DOHH2 (cell line): Measurements from ENCODE around the gene TUBA4A.

Source experiments
- H3F3A ChIP-seq: fragments of 200-600 bp; sonication (generic), shearing (Covaris generic); 2 replicates; pipeline ENCODE4 v1.6.0; 2016; ENCODE audit warnings: antibody characterized with exemption, mild to moderate bottlenecking; ENCODE audit not compliant: control insufficient read depth, insufficient read depth
- H3K27ac ChIP-seq: fragments of 200-600 bp; sonication (generic); 2 replicates; pipeline ENCODE4 v1.5.1; 2014; ENCODE audit warnings: low read depth, mild to moderate bottlenecking, low read length, moderate library complexity
- H3K27me3 ChIP-seq: fragments of 200-600 bp; sonication (generic); 2 replicates; pipeline ENCODE4 v1.6.1; 2014; ENCODE audit warnings: mild to moderate bottlenecking, low read length, mixed read lengths; ENCODE audit not compliant: control insufficient read depth
- H3K36me3 ChIP-seq: fragments of 200-600 bp; sonication (generic); 2 replicates; pipeline ENCODE4 v1.6.1; 2014; ENCODE audit warnings: mild to moderate bottlenecking, low read length, moderate library complexity, mixed read lengths; ENCODE audit not compliant: control insufficient read depth
- H3K4me1 ChIP-seq: fragments of 200-600 bp; sonication (generic); 2 replicates; pipeline ENCODE4 v1.6.1; 2014; ENCODE audit warnings: mild to moderate bottlenecking, low read length, mixed read lengths; ENCODE audit not compliant: control insufficient read depth
- H3K4me2 ChIP-seq: fragments of 200-600 bp; sonication (generic); 2 replicates; pipeline ENCODE4 v1.6.0; 2014; ENCODE audit warnings: mild to moderate bottlenecking, low read length, moderate library complexity
- H3K4me3 ChIP-seq: fragments of 200-600 bp; sonication (generic); 2 replicates; pipeline ENCODE4 v1.5.1; 2014; ENCODE audit warnings: mild to moderate bottlenecking, low read length, mixed read lengths
- H3K79me2 ChIP-seq: fragments of 200-600 bp; sonication (generic); 2 replicates; pipeline ENCODE4 v1.6.1; 2014; ENCODE audit warnings: mild to moderate bottlenecking, low read length, mixed read lengths; ENCODE audit not compliant: control insufficient read depth
- H3K9me2 ChIP-seq: fragments of 200-600 bp; sonication (generic); replicated peaks from 2 replicates; pipeline ENCODE4 v1.6.1; 2014; ENCODE audit warnings: mild to moderate bottlenecking, low read length, mixed read lengths; ENCODE audit not compliant: control insufficient read depth
- H3K9me3 ChIP-seq: fragments of 200-600 bp; sonication (generic); 2 replicates; pipeline ENCODE4 v1.6.1; 2014; ENCODE audit warnings: antibody characterized with exemption, low read length, mixed read lengths; ENCODE audit not compliant: control insufficient read depth, insufficient read depth
- H4K20me1 ChIP-seq: fragments of 200-600 bp; sonication (generic); 2 replicates; pipeline ENCODE4 v1.6.0; 2014; ENCODE audit warnings: low read depth, mild to moderate bottlenecking, antibody characterized with exemption, low read length, moderate library complexity; ENCODE audit not compliant: control insufficient read depth, insufficient read depth
- CTCF ChIP-seq: fragments of 200-600 bp; sonication (generic); IDR thresholded peaks from one replicate; pipeline ENCODE4 v1.5.1; 2014; ENCODE audit warnings: antibody characterized with exemption, mild to moderate bottlenecking, low read depth, low read length; ENCODE audit not compliant: poor library complexity, severe bottlenecking
- EZH2phosphoT487 ChIP-seq: fragments of 200-600 bp; sonication (generic); IDR thresholded peaks from 2 replicates; pipeline ENCODE4 v1.6.1; 2017; ENCODE audit warnings: borderline replicate concordance, mild to moderate bottlenecking, antibody characterized with exemption, low read length, moderate library complexity, mixed read lengths

The TUBA4A gene

GRCh38 chr2:219221957-219222518 is 31.7 kb downstream of the TUBA4A start:
- no peak overlapping the region for H3K4me2 ChIP-seq
- H3K9me2 ChIP-seq: no peaks in the 10 kb centered on the region
- H3K9me3 ChIP-seq: no peaks in the 10 kb centered on the region
- H3F3A ChIP-seq: no peaks in the 10 kb centered on the region
- H3K79me2 ChIP-seq: peaks cover 12% of the 10 kb centered on the region
- peaks cover 68% of the 10 kb centered on the region for H3K36me3 ChIP-seq
- H3K27me3 ChIP-seq: no peaks in the 10 kb centered on the region
- no peaks in the 10 kb centered on the region for H4K20me1 ChIP-seq
- H3K4me3 ChIP-seq: no peak overlapping the region
- TF ChIP-seq EZH2phosphoT487: no peak
- no peak for TF ChIP-seq CTCF
- H3K4me1 ChIP-seq: peaks cover 21% of the 10 kb centered on the region
- H3K27ac ChIP-seq: no peak overlapping the region

- no peaks in the 10 kb centered on the region for H3K9me3 ChIP-seq
- no peaks in the 10 kb centered on the region for H3K27me3 ChIP-seq
- H3K4me3 ChIP-seq: no peak overlapping the region
- H3K9me2 ChIP-seq: no peaks in the 10 kb centered on the region
- TF ChIP-seq EZH2phosphoT487 (no peak), CTCF (no peak)
- H3K36me3 ChIP-seq: peaks cover 72% of the 10 kb centered on the region
- H3F3A ChIP-seq: no peaks in the 10 kb centered on the region
- peaks cover 21% of the 10 kb centered on the region for H3K4me1 ChIP-seq
- H3K4me2 ChIP-seq: no peak overlapping the region
- no peak overlapping the region for H3K27ac ChIP-seq
- peaks cover 18% of the 10 kb centered on the region for H3K79me2 ChIP-seq
- H4K20me1 ChIP-seq: no peaks in the 10 kb centered on the region
Observed at GRCh38 chr2:219220652-219221402, 32.9 kb downstream of the TUBA4A start.

GRCh38 chr2:219219784-219220532 is 33.8 kb downstream of the TUBA4A start:
- peaks cover 18% of the 10 kb centered on the region for H3K79me2 ChIP-seq
- H3K4me3 ChIP-seq: no peak overlapping the region
- H3K4me2 ChIP-seq: no peak overlapping the region
- H3K9me2 ChIP-seq: no peaks in the 10 kb centered on the region
- peaks cover 21% of the 10 kb centered on the region for H3K4me1 ChIP-seq
- H4K20me1 ChIP-seq: no peaks in the 10 kb centered on the region
- no peak for TF ChIP-seq EZH2phosphoT487
- TF ChIP-seq CTCF: no peak
- no peak overlapping the region for H3K27ac ChIP-seq
- H3K27me3 ChIP-seq: no peaks in the 10 kb centered on the region
- H3K9me3 ChIP-seq: no peaks in the 10 kb centered on the region
- H3K36me3 ChIP-seq: peaks cover 66% of the 10 kb centered on the region
- no peaks in the 10 kb centered on the region for H3F3A ChIP-seq
